Measurements from ENCODE around the gene JARID2.

JARID2 gene

GRCh38 chr6:15351631-15352030 lies 105.8 kb downstream of the JARID2 start:
- Histone ChIP-seq H3K27ac (ENCODE audit: low read depth, low read length) (no peak overlapping the region), H3K27me3 (ENCODE audit: control insufficient read depth in 1 of 2, insufficient read depth in 2 of 2, low read length in 2 of 2) (no peaks in the 10 kb centered on the region), H3K36me3 (ENCODE audit: control insufficient read depth in 1 of 2, insufficient read depth in 2 of 2, low read length in 2 of 2) (no peaks in the 10 kb centered on the region), H3K4me1 (ENCODE audit: control insufficient read depth in 1 of 2, insufficient read depth in 2 of 2, low read length in 2 of 2) (peaks cover 0 to 9% of the 10 kb centered on the region in 2 donors), H3K9ac (ENCODE audit: low read depth in 1 of 2, low read length in 2 of 2) (no peak overlapping the region), H3K9me3 (ENCODE audit: control insufficient read depth in 1 of 2, low read length in 2 of 2) (no peaks in the 10 kb centered on the region), H3K4me3 (ENCODE audit: low read depth in 1 of 2, low read length in 2 of 2) (no peak overlapping the region)

GRCh38 chr6:15352220-15352619 lies 106.4 kb downstream of the JARID2 start:
- Histone ChIP-seq H3K4me3 (ENCODE audit: low read depth in 1 of 2, low read length in 2 of 2) (no peak overlapping the region), H3K4me1 (ENCODE audit: control insufficient read depth in 1 of 2, insufficient read depth in 2 of 2, low read length in 2 of 2) (peaks cover 0 to 9% of the 10 kb centered on the region in 2 donors), H3K27me3 (ENCODE audit: control insufficient read depth in 1 of 2, insufficient read depth in 2 of 2, low read length in 2 of 2) (no peaks in the 10 kb centered on the region), H3K27ac (ENCODE audit: low read depth, low read length) (no peak overlapping the region), H3K9ac (ENCODE audit: low read depth in 1 of 2, low read length in 2 of 2) (no peak overlapping the region), H3K9me3 (ENCODE audit: control insufficient read depth in 1 of 2, low read length in 2 of 2) (no peaks in the 10 kb centered on the region), H3K36me3 (ENCODE audit: control insufficient read depth in 1 of 2, insufficient read depth in 2 of 2, low read length in 2 of 2) (no peaks in the 10 kb centered on the region)

GRCh38 chr6:15352845-15353244 lies 107.0 kb downstream of the JARID2 start:
- no peak overlapping the region for H3K27ac ChIP-seq (ENCODE audit: low read depth, low read length)
- peaks cover 0 to 9% of the 10 kb centered on the region in 2 donors for H3K4me1 ChIP-seq (ENCODE audit: control insufficient read depth in 1 of 2, insufficient read depth in 2 of 2, low read length in 2 of 2)
- no peak overlapping the region for H3K4me3 ChIP-seq (ENCODE audit: low read depth in 1 of 2, low read length in 2 of 2)
- no peaks in the 10 kb centered on the region for H3K27me3 ChIP-seq (ENCODE audit: control insufficient read depth in 1 of 2, insufficient read depth in 2 of 2, low read length in 2 of 2)
- H3K9me3 ChIP-seq (ENCODE audit: control insufficient read depth in 1 of 2, low read length in 2 of 2), result no peaks in the 10 kb centered on the region
- H3K36me3 ChIP-seq (ENCODE audit: control insufficient read depth in 1 of 2, insufficient read depth in 2 of 2, low read length in 2 of 2), result no peaks in the 10 kb centered on the region
- H3K9ac ChIP-seq (ENCODE audit: low read depth in 1 of 2, low read length in 2 of 2), result no peak overlapping the region

GRCh38 chr6:15355683-15356099 lies 109.8 kb downstream of the JARID2 start:
- H3K4me1 ChIP-seq (ENCODE audit: control insufficient read depth in 1 of 2, insufficient read depth in 2 of 2, low read length in 2 of 2), result peaks cover 0 to 9% of the 10 kb centered on the region in 2 donors
- no peaks in the 10 kb centered on the region for H3K36me3 ChIP-seq (ENCODE audit: control insufficient read depth in 1 of 2, insufficient read depth in 2 of 2, low read length in 2 of 2)
- no peak overlapping the region for H3K27ac ChIP-seq (ENCODE audit: low read depth, low read length)
- no peak overlapping the region for H3K9ac ChIP-seq (ENCODE audit: low read depth in 1 of 2, low read length in 2 of 2)
- H3K27me3 ChIP-seq (ENCODE audit: control insufficient read depth in 1 of 2, insufficient read depth in 2 of 2, low read length in 2 of 2), result no peaks in the 10 kb centered on the region
- H3K4me3 ChIP-seq (ENCODE audit: low read depth in 1 of 2, low read length in 2 of 2), result no peak overlapping the region
- no peaks in the 10 kb centered on the region for H3K9me3 ChIP-seq (ENCODE audit: control insufficient read depth in 1 of 2, low read length in 2 of 2)

GRCh38 chr6:15356179-15356578 lies 110.3 kb downstream of the JARID2 start:
- Histone ChIP-seq H3K9me3 (ENCODE audit: control insufficient read depth in 1 of 2, low read length in 2 of 2) (no peaks in the 10 kb centered on the region), H3K4me3 (ENCODE audit: low read depth in 1 of 2, low read length in 2 of 2) (no peak overlapping the region), H3K27me3 (ENCODE audit: control insufficient read depth in 1 of 2, insufficient read depth in 2 of 2, low read length in 2 of 2) (no peaks in the 10 kb centered on the region), H3K36me3 (ENCODE audit: control insufficient read depth in 1 of 2, insufficient read depth in 2 of 2, low read length in 2 of 2) (no peaks in the 10 kb centered on the region), H3K9ac (ENCODE audit: low read depth in 1 of 2, low read length in 2 of 2) (no peak overlapping the region), H3K27ac (ENCODE audit: low read depth, low read length) (no peak overlapping the region), H3K4me1 (ENCODE audit: control insufficient read depth in 1 of 2, insufficient read depth in 2 of 2, low read length in 2 of 2) (peaks cover 0 to 8% of the 10 kb centered on the region in 2 donors)

- peaks cover 0 to 5% of the 10 kb centered on the region in 2 donors for H3K4me1 ChIP-seq (ENCODE audit: control insufficient read depth in 1 of 2, insufficient read depth in 2 of 2, low read length in 2 of 2)
Measured at GRCh38 chr6:15356937-15357336, 111.1 kb downstream of the JARID2 start.

GRCh38 chr6:15357782-15358181 lies 111.9 kb downstream of the JARID2 start:
- no peak overlapping the region for H3K4me3 ChIP-seq (ENCODE audit: low read depth in 1 of 2, low read length in 2 of 2)
- H3K9me3 ChIP-seq (ENCODE audit: control insufficient read depth in 1 of 2, low read length in 2 of 2), result no peaks in the 10 kb centered on the region
- H3K4me1 ChIP-seq (ENCODE audit: control insufficient read depth in 1 of 2, insufficient read depth in 2 of 2, low read length in 2 of 2), result peaks cover 0 to 4% of the 10 kb centered on the region in 2 donors
- H3K27ac ChIP-seq (ENCODE audit: low read depth, low read length), result no peak overlapping the region
- H3K9ac ChIP-seq (ENCODE audit: low read depth in 1 of 2, low read length in 2 of 2), result no peak overlapping the region
- H3K27me3 ChIP-seq (ENCODE audit: control insufficient read depth in 1 of 2, insufficient read depth in 2 of 2, low read length in 2 of 2), result no peaks in the 10 kb centered on the region
- H3K36me3 ChIP-seq (ENCODE audit: control insufficient read depth in 1 of 2, insufficient read depth in 2 of 2, low read length in 2 of 2), result no peaks in the 10 kb centered on the region

More at GRCh38 chr6:15356937-15357336, 111.1 kb downstream of the JARID2 start:
- Histone ChIP-seq H3K36me3 (ENCODE audit: control insufficient read depth in 1 of 2, insufficient read depth in 2 of 2, low read length in 2 of 2) (no peaks in the 10 kb centered on the region), H3K9me3 (ENCODE audit: control insufficient read depth in 1 of 2, low read length in 2 of 2) (no peaks in the 10 kb centered on the region), H3K4me3 (ENCODE audit: low read depth in 1 of 2, low read length in 2 of 2) (no peak overlapping the region), H3K27me3 (ENCODE audit: control insufficient read depth in 1 of 2, insufficient read depth in 2 of 2, low read length in 2 of 2) (no peaks in the 10 kb centered on the region), H3K27ac (ENCODE audit: low read depth, low read length) (no peak overlapping the region), H3K9ac (ENCODE audit: low read depth in 1 of 2, low read length in 2 of 2) (no peak overlapping the region)

GRCh38 chr6:15358579-15359327 lies 112.9 kb downstream of the JARID2 start:
- Histone ChIP-seq H3K27me3 (ENCODE audit: control insufficient read depth in 1 of 2, insufficient read depth in 2 of 2, low read length in 2 of 2) (no peaks in the 10 kb centered on the region), H3K4me1 (ENCODE audit: control insufficient read depth in 1 of 2, insufficient read depth in 2 of 2, low read length in 2 of 2) (peaks cover 9 to 14% of the 10 kb centered on the region in 2 donors), H3K4me3 (ENCODE audit: low read depth in 1 of 2, low read length in 2 of 2) (no peak overlapping the region), H3K9ac (ENCODE audit: low read depth in 1 of 2, low read length in 2 of 2) (no peak overlapping the region), H3K9me3 (ENCODE audit: control insufficient read depth in 1 of 2, low read length in 2 of 2) (no peaks in the 10 kb centered on the region), H3K36me3 (ENCODE audit: control insufficient read depth in 1 of 2, insufficient read depth in 2 of 2, low read length in 2 of 2) (no peaks in the 10 kb centered on the region), H3K27ac (ENCODE audit: low read depth, low read length) (no peak overlapping the region)

GRCh38 chr6:15359335-15359862 lies 113.5 kb downstream of the JARID2 start:
- no peak overlapping the region for H3K9ac ChIP-seq (ENCODE audit: low read depth in 1 of 2, low read length in 2 of 2)

GRCh38 chr6:15360300-15360699 lies 114.4 kb downstream of the JARID2 start:
- Histone ChIP-seq H3K4me3 (ENCODE audit: low read depth in 1 of 2, low read length in 2 of 2) (no peak overlapping the region), H3K4me1 (ENCODE audit: control insufficient read depth in 1 of 2, insufficient read depth in 2 of 2, low read length in 2 of 2) (peaks cover 15 to 25% of the 10 kb centered on the region in 2 donors), H3K27me3 (ENCODE audit: control insufficient read depth in 1 of 2, insufficient read depth in 2 of 2, low read length in 2 of 2) (no peaks in the 10 kb centered on the region), H3K36me3 (ENCODE audit: control insufficient read depth in 1 of 2, insufficient read depth in 2 of 2, low read length in 2 of 2) (no peaks in the 10 kb centered on the region), H3K9me3 (ENCODE audit: control insufficient read depth in 1 of 2, low read length in 2 of 2) (no peaks in the 10 kb centered on the region), H3K9ac (ENCODE audit: low read depth in 1 of 2, low read length in 2 of 2) (no peak overlapping the region), H3K27ac (ENCODE audit: low read depth, low read length) (no peak overlapping the region)

More at GRCh38 chr6:15359335-15359862, 113.5 kb downstream of the JARID2 start:
- Histone ChIP-seq H3K27ac (ENCODE audit: low read depth, low read length) (no peak overlapping the region), H3K36me3 (ENCODE audit: control insufficient read depth in 1 of 2, insufficient read depth in 2 of 2, low read length in 2 of 2) (no peaks in the 10 kb centered on the region), H3K9me3 (ENCODE audit: control insufficient read depth in 1 of 2, low read length in 2 of 2) (no peaks in the 10 kb centered on the region), H3K4me3 (ENCODE audit: low read depth in 1 of 2, low read length in 2 of 2) (no peak overlapping the region), H3K27me3 (ENCODE audit: control insufficient read depth in 1 of 2, insufficient read depth in 2 of 2, low read length in 2 of 2) (no peaks in the 10 kb centered on the region), H3K4me1 (ENCODE audit: control insufficient read depth in 1 of 2, insufficient read depth in 2 of 2, low read length in 2 of 2) (peaks cover 10 to 21% of the 10 kb centered on the region in 2 donors)

All from duodenal mucosa (tissue), 2 donors.